Measurements from ENCODE around the gene PPWD1.
A peak's percentile ranks its signal among the peaks of the same experiment; 100 is the strongest.
"Not testable (repeated sequence)": the region's sequence is repeated elsewhere in the genome, so short reads cannot be mapped to it uniquely, and the experiment has no call there.

The PPWD1 gene

DNA sequence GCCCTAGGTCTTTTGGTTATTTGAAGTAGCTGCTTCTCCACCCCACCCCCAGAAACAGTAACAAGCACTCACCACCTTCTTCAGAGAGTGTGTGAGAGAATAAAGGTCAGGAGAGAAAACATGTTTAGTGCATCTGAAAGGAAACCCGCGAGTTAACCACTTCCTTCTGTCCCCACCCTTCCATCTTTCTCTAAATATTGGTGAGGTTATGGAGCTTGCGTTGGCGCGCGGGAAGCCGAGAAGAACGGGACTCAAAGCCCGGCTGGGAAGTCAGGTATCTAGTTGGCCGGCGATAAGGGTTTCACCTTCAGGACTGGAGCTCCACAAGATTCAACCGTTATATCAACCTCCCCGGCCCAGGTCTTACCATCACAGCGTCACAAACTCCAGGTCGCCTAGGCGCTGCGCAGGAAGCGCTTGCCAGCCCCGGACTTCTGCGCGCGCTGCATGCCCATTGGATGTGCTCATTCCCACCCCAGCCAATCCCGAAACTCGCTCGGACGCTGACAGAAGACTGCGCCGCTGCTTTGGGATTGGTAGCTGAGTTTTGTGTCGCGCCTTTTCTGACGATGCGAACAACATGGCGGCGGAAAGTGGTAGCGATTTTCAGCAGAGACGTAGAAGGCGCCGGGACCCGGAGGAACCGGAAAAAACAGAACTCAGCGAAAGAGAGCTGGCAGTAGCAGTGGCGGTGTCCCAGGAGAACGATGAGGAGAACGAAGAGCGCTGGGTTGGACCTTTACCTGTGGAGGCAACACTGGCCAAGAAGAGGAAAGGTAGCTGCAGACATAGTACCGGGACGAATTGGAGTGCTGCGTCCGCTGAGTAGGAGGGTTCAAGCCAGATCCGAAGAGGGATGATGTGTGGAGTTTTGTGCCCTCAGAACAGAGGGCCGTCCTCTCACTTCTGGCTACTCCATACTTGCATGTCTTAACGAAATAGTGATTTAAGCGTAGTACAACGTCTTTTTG, at the start of gene PPWD1, which contains the start of gene CENPK:
PPWD1 (plus strand) TSS at position 566 of the 971 bp plus-strand sequence; CDS start at position 581, 15 bp downstream.
CENPK (minus strand) TSS at position 438 of the 971 bp plus-strand sequence. CDS start 8,261 bp downstream, outside the sequence.
- DNase-seq (ENCODE audit: low read depth in 2 of 2) = peak; percentile 94 to 95

DNA sequence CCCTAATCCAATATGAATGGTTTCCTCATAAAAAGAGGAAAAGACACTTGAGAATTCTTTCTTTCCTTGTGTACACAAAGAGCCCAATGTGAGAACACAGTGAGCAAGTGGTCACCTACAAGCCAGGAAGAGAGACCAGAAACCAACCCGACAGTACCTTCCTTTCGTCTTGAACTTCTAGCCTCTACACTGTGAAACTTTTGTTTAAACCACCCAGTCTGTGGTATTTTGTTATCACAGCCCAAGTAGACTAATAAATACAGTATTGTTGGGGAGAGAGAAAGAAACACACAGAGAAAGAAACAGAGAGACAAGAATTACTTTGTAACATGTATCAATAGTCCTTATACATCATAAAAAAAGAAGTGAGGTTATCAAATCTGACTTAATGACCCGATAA, 37.4 kb upstream of the PPWD1 start:
- no peak for DNase-seq (ENCODE audit: low read depth in 2 of 2)

DNA sequence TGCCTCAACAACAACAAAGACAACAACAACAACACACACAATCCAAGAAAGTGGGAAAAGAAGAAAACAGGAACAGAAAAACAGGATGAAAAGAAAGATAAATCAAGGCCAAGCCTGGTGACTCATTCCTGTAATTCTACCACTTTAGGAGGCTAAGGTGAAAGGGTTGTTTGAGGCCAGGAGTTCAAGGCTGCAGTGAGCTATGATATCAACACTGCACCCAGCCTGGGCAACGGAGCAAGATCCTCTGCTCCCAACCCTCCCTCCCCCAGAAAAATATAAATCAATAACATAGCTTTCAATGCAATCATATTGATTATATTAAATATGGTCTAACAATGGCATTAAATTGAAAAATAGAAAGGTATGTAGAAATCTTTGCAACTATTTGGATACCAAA, 32.2 kb upstream of the PPWD1 start:
- DNase-seq (ENCODE audit: low read depth in 2 of 2) = no peak

DNA sequence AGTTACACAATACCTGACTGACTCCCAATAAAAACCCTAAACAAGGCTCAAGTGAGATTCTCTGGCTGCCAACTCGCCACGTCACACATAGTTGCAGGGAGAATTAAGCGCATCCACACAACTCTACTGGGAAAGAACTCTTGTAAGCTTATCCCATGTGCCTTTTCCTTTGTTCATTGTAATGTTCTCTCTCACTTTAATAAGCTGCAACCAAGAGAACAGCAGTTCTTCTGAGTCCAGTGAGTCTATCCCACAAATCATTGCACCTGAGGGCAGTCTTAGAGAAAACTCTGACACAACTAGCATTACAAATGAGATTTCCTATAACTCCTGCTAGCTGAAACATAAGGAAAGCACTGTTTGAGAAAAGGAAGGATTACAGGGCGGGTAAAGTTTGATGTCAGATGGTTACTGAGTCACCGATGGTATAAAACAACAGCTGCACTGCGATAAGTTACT, 27.5 kb upstream of the PPWD1 start:
- DNase-seq (ENCODE audit: low read depth in 2 of 2) = no peak

DNA sequence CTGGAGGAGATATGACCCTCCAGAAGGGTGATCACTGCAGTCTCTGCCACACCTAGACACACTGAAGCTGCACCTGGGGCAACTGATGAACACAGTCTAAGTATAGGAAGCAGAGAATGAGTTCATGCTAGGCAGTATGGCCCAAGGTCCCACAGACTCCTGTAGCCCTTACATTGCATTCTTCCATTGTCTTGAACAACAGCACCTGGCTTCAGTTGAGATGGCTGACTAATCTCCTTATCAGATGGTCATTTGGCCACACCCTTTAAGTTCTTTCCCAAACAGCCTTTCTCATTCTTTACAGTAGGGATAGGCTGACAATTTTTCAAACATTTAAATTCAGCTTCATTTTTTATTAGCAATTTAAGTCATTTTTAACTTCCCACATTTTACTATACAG, 23.3 kb upstream of the PPWD1 start:
- no peak for DNase-seq (ENCODE audit: low read depth in 2 of 2)

DNA sequence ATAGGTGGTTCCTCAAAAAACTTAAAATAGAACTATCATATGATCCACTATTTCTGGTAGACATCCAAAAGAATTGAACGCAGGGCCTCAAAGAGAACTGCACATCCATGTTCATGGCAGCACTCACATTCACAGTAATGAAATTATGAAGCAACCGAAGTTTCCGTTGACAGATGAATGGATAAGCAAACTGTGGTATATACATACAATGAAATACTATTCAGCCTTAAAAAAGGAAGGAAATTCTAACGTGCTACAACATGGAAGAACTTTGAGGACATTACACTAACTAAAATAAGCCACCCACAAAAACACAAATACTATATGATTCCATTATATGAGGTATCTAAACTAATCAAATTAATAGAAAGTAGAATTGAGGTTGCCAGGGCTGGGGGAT, 18.6 kb upstream of the PPWD1 start:
- DNase-seq (ENCODE audit: low read depth in 2 of 2) = no peak

DNA sequence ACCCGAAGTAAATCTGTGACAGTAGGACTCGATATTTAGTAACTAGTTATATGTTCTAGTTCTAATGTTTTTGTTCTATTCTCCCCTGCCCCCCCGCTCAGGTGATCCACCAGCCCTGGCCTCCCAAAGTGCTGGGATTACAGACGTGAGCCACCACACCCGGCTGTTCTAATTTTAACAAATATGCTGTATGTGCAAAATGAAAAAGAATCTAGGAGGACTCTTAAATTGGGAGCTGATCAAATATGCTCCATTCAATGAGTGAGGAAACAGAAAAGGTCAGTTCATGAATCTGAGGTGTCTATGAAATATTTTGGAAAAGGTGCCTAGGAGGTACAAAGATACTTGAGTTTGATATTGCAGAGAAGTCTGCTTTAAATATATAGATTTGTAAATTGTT, 17.0 kb upstream of the PPWD1 start:
- no peak for DNase-seq (ENCODE audit: low read depth in 2 of 2)

DNA sequence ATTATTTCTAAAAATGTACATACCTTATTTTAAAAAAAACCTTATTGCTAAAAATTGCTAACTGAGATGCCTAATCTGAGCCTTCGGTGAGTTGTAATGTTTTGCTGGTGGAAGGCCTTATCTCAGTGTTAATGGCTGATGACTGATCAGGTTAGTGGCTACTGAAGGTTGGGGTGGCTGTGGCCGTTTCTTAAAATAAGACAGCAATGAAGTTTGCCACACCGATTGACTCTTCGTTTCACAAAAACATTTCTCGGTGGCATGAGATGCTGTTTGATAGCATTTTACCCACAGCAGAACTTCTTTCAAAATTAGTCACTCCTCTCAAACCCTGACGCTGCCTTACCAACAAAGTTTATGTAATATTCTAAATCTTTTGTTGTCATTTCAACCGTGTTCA, 14.8 kb upstream of the PPWD1 start:
- DNase-seq (ENCODE audit: low read depth in 2 of 2) = no peak

DNA sequence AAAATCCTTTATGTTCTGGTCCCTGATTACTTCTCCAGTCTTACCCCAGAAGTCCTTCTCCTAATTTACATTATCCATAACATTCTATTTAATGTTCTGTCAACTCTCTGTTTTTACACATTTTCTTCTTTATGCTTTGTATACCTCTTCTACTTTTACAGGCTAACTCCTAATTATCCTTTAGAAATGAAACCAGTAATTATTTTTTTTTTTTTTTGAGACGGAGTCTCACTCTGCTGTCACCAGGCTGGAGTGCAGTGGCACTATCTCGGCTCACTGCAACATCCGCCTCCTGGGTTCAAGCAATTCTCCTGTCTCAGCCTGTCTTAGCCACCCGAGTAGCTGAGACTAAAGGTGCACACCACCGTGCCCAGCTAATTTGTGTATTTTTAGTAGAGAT, 9.2 kb upstream of the PPWD1 start:
- DNase-seq (ENCODE audit: low read depth in 2 of 2) = no peak

DNA sequence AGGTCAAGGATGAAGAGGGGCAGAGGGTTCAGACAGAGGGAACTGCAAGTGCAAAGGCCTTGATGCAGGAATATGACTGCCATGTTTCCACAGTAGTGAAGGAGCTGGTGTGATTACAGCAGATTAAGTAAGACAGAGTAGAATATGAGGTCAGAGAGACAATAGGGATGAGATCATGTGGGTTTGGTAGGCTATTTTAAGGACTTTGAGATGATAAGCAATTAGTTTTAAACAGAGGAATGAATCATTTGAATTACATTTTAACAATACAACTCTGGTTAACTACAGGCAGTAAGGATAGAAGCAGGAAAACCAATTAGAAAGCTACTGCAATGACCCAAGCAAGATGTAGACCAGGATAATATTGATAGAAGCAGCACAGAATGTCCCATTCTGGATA, 7.8 kb upstream of the PPWD1 start:
- DNase-seq (ENCODE audit: low read depth in 2 of 2) = no peak

DNA sequence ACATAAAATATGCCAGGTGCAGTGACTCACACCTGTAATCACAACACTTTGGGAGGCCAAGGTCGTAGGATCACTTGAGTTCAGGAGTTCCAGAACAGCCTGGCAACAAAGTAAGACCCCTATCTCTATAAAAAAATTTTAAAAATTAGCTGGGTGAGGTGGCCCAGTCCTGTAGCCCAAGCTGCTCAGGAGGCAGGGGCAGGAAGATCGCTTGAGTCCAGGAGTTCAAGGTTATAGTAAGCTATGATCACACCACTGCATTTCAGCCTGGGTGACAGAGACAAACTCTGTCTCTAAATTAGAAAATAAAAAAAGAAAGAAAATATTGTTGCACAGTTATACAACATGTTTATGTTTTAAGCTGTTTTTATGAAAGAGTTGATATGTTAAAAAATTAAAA, 6.9 kb upstream of the PPWD1 start:
- no peak for DNase-seq (ENCODE audit: low read depth in 2 of 2)

DNA sequence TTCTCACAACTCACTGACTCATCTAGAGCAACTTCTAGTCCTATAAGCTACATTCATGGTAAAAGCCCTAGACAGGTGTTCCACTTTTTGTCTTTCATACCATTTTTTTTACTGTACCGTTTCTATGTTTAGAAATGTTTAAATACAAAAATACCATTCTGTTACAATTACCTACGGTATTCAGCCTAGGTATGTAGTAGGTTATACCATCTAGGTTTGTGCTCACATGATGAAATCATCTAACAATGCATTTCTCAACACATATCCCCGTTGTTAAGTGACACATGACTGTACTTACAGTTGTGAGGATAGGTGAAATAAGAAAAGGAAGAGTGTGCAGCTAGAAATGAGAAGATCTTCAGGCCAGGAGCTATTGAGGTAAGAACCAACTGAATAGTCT, 6.4 kb upstream of the PPWD1 start:
- DNase-seq (ENCODE audit: low read depth in 2 of 2) = no peak

DNA sequence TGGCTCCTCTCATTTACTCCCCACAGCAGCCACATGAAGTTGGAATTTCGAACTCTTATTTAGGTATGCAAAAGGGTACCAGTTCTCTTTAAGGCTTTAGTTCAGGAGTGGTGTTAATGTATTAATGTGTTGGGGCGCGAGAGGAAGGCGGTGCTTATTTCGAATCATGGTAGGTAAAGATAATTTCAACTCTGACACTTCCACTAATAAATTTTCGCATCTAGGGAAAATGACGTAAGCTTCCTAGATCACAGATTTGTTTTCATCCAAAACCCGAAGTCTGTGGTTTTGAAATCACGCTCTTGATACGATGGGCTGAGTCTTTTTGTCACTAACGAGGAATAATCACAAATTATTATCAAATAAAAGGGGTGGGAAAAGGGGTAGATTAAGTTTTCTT, 681 bp downstream of the PPWD1 start:
- no peak for DNase-seq (ENCODE audit: low read depth in 2 of 2)

DNA sequence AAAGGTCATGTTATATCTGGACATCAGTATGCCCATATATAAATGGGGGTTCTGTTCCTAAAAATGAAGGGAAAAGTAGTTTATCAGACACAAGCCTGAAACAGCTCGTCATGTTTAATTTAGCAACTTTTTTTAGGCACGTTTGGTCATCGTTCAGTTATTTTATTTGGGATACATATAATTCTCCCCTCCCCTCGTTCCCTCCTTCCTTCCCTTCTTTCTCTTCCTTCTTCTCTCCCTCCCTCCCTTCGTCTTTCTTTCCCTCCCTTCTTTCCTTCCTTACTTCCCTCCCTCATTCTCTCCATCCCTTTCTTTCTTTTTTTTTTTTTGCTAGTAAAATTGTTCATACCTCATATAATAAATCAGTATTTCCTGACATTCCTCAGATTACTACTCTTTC, 3.4 kb downstream of the PPWD1 start:
- no peak for DNase-seq (ENCODE audit: low read depth in 2 of 2)

DNA sequence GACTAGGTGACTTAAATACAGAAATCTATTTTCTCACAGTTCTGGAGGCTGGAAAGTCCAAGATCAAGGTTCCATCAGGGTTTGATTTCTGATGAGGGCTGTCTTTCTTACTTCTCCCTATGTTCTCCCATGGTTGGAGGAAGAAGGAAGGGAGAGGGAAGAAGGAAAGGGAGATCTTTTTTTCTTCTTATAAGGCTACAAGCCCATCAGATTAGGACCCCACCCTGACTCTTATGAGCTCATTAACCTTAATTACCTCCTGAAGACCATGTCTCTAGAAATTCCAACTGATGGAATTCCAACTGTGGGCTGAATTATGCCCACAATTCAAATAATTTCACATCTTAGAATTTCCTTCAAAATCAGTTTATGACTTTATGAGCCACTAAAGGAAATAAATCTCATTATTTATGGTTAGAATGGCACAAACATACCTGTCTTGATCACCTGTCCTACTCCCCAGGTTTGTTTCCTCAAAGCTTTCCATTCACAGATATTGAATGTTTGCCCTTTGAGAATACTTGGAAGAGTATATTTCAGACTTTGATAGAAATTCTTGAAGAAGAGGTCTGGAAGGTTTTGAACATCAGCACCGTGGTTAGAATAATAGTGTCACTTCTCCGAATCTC, 7.6 kb downstream of the PPWD1 start:
- DNase-seq (ENCODE audit: low read depth in 2 of 2) = no peak

DNA sequence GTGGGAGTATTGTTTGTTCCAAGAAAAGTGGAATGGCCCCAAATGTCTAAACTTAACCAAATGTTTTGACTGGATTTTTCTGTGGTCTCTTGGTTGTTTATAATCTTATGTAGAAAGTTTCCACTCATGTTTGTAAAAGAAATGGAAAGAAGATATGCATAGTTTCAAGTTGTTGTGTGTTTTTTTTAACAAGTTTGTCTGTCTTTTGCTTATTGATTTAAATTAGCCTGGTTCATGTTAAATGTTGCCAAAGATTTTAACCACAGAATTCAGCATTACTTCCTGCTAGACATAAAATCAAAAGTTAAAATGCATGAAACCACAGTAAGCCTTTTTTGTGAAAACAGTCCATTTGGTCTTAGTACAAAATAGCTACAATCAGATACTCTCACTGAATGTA, 14.0 kb downstream of the PPWD1 start:
- no peak for DNase-seq (ENCODE audit: low read depth in 2 of 2)

DNA sequence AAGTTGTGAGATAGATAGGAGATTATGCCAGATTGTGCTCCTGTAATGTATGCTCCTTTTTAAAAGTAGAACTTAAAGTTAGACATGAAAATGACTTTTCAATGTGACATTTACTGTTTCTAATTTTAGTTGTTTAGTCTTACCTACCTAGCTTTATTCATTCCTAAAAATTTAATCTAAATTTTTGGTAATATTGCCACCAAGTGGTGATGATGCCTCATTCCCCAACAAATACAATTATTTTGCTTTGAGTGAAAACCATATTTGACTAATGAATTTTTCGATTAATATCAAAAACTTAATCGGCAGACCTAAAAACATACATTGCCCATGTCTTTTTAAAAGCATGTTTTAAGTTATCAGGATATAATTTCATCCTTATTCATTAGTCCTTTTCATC, 25.6 kb downstream of the PPWD1 start:
- DNase-seq (ENCODE audit: low read depth in 2 of 2) = no peak

DNA sequence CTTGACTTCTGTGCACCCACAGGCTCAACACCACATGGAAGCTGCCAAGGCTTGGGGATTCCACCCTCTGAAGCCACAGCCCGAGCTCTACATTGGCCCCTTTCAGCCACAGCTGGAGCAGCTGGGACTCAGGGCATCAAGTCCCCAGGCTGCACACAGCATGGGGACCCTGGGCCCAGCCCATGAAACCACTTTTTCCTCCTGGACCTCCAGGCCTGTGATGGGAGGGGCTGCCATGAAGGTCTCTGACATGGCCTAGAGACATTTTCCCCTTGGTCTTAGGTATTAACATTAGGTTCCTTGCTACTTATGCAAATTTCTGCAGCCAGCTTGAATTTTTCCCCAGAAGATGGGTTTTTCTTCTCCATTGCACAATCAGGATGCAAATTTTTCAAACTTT, 38.7 kb downstream of the PPWD1 start:
- DNase-seq (ENCODE audit: low read depth in 2 of 2) = not testable (repeated sequence)

DNA sequence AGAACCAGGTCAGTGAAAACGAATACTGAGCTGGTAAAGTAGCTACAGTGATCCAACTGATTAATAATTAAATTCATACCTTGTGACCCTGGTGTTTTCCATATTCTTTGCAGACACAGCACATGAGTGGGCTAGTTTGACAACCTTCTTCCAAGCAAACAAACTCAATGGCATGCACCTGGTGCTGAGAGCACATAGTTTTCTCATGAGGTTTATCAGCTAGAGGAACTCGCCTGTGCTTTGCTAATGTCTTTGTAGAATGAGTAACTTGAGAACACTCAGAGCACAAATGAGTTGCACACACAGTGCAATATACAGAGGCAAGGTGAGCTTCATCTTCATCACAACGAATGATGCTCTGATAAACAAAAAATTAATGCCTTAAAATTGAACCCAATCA, 48.4 kb downstream of the PPWD1 start:
- no peak for DNase-seq (ENCODE audit: low read depth in 2 of 2)

DNA sequence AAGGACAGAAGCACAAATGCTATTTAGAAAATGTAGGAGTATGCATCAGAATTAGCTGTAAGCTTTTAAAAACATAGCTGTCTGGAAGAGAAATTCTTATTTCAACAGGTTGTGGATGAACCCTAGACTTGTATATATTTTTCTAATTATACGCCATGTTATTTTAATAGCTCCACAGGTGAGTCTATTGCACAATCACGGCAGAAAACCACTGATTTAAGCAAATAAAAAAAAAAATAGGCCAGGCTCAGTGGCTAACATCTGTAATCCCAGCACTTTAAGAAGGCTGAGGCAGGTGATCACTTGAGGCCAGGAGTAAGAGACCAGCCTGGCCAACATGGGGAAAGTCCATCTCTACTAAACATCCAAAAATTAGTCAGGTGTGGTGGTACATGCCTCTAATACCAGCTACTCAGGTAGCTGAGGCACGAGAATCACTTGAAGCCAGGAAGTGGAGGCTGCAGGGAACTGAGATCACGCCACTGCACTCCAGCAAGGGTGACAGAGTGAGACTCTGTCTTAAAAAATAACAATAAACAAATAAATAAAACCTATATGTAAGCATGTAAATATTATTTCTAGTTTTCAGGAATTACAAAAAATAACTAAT, 49.3 kb downstream of the PPWD1 start:
- no peak for DNase-seq (ENCODE audit: low read depth in 2 of 2)

DNA sequence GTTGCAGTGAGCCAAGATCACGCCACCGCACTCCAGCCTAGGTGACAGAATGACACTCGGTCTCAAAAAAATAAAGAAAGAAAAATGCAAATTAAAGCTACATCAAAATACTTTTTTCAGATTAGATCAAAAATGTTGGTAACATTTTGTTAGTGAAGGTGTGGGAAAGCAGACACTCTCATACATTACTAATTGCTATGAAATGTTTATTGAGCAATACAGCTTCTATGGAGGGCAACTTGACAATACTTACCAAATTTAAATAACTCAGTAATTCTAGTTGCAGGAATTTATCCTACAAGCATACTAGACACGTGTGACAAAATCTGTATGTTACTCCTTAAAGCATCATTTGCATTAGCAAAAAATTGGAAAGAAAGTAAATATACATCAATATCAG, 56.9 kb downstream of the PPWD1 start:
- DNase-seq (ENCODE audit: low read depth in 2 of 2) = no peak

DNA sequence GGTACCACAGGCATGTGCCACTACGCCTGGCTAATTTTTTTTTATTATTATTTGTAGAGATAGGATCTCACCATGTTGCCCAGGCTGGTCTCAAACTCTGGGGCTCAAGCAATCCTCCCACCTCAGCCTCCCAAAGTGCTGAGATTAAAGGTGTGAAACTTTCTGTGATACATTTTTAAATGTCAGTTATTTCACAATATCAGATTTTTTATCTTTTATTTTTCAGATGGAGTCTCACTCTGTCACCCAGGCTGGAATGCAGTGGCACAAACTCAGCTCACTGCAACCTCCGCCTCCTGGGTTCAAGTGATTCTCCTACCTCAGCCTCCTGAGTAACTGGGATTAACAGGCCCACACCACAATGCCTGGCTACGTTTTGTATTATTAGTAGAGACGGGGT, 58.9 kb downstream of the PPWD1 start:
- not testable (repeated sequence) for DNase-seq (ENCODE audit: low read depth in 2 of 2)

DNA sequence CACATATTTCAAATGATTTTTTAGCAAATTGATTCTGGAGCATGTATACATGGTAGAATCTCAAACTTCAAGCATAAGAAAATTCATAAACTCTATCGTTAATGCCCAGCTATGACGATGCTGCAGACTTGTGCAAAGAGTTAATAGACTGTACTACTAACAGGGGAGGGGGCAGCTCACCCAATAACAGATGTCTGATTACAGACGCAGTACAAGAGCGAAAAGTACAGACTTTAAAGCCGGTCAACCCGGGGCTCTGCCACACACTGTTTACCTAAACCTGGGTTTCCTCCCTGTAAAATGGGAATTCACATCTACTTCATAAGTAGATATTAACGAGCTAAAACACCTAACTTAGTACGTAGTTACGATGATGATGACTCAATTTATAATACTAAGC, 60.4 kb downstream of the PPWD1 start:
- DNase-seq (ENCODE audit: low read depth in 2 of 2) = no peak
